ENCODE data around the gene IRAG1.

Gene IRAG1

DNA sequence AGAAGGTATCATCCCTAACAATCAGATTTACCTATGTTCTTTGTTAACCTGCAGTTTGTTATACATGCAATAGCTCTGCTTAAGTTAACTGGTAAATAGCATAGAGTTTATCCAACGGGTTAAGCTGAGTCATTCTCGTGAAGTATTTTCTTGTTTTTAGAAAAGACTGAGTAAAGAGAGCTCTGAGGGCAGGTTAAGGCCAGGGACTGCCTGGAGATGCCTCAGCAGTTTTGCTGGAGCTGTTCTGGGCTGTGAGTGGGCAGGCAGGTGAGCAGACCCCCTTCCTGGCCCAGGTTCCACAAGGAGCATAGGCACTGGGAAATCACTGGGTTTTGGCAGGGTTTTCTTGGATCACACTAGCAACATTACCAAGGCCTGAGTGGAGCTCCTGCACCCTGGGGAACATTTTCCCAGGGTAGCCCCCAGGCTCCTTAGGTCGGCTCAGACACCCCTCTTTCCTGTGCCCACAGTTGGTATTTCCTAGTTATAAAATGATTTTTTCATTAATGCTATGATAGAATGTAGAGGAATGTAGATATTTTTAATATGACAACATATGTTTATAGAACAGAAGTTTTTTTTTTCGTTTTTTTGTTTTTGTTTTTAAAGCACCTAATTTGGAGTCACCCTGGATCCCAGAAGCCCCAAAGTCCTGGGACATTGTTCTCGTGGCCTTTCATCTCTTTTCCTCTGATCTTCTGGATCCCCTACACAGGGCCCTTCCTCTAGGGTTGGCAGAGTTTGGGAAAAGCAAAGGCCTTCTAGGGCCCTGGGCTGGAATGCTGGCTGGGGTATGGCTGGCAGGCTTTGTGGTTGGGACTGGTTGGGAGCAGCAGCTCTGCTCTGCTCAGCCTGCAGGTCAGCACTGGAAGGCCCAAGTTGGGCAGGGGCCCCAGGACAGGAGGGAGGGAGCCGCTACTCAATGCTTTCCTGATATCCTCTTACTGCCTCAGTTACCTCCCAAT lies 26.7 kb downstream of the IRAG1 start:
- no peak overlapping the region for H3K4me3 ChIP-seq (ENCODE audit: low read depth, low read length)
- TF ChIP-seq, protein P1, sequence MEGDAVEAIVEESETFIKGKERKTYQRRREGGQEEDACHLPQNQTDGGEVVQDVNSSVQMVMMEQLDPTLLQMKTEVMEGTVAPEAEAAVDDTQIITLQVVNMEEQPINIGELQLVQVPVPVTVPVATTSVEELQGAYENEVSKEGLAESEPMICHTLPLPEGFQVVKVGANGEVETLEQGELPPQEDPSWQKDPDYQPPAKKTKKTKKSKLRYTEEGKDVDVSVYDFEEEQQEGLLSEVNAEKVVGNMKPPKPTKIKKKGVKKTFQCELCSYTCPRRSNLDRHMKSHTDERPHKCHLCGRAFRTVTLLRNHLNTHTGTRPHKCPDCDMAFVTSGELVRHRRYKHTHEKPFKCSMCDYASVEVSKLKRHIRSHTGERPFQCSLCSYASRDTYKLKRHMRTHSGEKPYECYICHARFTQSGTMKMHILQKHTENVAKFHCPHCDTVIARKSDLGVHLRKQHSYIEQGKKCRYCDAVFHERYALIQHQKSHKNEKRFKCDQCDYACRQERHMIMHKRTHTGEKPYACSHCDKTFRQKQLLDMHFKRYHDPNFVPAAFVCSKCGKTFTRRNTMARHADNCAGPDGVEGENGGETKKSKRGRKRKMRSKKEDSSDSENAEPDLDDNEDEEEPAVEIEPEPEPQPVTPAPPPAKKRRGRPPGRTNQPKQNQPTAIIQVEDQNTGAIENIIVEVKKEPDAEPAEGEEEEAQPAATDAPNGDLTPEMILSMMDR (IDR thresholded peaks at IDR 0.05; ENCODE audit: borderline replicate concordance, insufficient read depth, low read depth, low read length), result no peak

DNA sequence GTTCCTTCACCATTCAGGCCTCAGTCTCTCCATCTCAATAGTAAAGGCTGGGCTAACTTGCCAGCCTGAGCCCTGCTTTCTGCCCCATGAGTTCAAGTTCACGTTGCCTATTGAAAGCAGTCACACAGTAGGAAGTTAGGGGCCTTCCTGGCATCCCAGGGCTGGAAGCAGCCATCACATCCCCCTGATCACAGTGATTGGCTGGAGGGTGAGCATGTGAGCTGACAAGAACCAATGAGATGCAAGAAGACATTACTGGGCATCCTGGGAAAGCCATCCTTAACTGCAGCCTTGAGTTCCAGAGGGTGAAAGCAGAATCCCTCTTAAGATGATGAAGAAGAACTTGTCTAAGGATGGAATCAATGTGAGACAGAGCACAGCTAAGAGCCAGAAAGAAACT lies 29.1 kb downstream of the IRAG1 start:
- TF ChIP-seq, protein P1 (IDR thresholded peaks at IDR 0.05; ENCODE audit: borderline replicate concordance, insufficient read depth, low read depth, low read length), result no peak
- H3K4me3 ChIP-seq (ENCODE audit: low read depth, low read length), result no peak overlapping the region

DNA sequence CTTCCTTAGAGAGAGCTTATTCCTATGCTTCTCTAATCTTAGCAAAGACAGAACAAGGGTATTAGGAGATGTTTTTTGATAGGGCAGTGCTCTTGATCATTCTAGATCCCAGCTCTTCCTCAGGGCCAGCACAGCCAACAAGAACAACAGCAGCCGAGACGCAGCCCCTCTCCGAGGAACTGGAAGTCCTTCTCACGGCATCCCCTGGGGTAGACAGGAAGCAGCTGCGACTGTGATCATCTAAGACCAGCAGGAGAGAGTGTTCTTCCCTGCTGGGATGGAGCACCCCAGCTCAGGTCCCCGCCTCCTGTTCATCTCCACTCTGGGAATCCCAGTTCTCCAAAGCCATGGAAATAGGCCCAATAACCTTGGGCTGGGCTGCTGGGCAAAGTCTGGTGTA lies 29.6 kb downstream of the IRAG1 start:
- TF ChIP-seq, protein P1 (IDR thresholded peaks at IDR 0.05; ENCODE audit: borderline replicate concordance, insufficient read depth, low read depth, low read length), result no peak

DNA sequence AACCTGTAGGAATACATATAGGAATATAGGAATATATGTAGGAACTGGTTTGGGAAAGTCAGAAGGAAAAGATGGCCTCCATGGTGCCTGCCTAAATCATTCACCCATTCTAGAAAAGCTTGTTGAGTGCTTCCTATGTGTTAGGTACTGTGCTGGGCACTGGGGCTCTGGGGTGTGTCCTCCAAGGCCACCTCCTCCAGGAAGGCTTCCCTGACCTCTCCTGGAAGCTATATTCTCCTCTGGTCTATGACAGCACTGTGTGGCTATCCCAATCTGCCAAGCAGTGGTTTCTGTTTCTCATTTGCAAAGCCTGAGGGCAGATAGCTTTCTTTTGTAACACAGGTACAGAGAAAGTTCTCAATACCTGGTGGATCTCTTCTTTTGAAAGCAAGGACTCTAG lies 30.2 kb downstream of the IRAG1 start:
- TF ChIP-seq, protein P1 (IDR thresholded peaks at IDR 0.05; ENCODE audit: borderline replicate concordance, insufficient read depth, low read depth, low read length), result no peak
- H3K4me3 ChIP-seq (ENCODE audit: low read depth, low read length), result no peak overlapping the region

More for the DNA sequence above, 29.6 kb downstream of the IRAG1 start:
- H3K4me3 ChIP-seq (ENCODE audit: low read depth, low read length), result no peak overlapping the region

DNA sequence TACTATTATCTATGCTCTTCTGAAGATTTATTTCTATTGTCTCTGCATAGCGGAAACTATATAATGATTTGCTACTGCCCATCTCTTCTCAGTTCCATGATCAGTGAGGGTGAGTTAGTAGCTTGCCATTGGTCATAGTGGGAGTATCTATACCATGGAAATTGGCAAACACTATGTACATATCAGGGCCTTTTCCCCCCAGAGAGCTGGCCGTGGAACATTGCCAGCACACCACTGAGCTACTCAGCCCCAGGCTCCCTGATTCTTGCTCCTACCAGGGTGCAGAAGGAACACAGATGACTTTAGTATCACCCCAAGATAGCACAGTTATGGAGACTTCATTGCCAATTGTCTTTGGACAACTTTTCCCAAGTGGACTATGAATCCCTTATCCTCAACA lies 33.2 kb downstream of the IRAG1 start:
- H3K4me3 ChIP-seq (ENCODE audit: low read depth, low read length), result no peak overlapping the region
- TF ChIP-seq, protein P1 (IDR thresholded peaks at IDR 0.05; ENCODE audit: borderline replicate concordance, insufficient read depth, low read depth, low read length), result no peak

DNA sequence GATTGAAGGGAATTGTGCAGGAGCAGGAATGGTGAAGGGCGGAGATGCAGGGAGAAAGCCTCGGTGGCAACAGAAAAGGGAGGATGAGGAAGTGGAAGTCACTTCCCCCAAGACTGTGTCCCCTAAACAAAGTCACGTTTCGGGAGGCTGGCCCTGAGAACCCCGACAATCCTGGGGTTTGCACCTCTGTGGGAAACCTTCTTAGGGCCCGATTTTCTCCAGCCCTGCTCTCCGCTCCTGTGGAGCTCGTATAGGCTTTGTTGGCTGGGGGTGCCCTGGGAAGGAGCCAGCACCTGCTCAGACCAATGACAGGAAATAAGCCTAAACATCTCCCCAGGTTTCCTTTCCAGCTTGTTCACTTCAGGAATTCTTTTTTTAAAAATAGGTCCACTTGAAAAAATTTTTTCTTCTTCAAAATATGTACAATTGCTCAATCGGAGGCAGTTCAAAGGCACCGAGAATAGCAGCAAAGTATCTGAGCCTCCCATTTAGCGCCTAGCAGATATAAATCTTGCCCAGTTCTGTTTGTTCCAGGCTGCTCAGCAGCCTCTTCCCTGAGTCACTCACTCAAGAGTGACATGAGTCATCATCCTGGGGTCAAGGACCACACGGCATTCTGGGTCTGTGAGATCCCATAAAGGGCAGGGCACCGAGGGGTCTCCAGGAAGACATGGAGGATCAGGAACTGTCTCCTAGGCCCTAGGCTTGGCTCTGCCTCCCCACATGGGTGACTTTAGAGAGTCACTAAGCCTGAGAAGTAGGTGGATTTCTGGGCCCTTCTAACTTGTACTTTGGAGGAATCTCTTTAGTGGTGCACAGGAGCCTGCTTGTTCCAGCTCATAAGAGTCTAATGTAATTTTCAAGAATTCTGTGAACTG lies 34.0 kb downstream of the IRAG1 start:
- no peak overlapping the region for H3K4me3 ChIP-seq (ENCODE audit: low read depth, low read length)
- TF ChIP-seq, protein P1 (IDR thresholded peaks at IDR 0.05; ENCODE audit: borderline replicate concordance, insufficient read depth, low read depth, low read length), result no peak
